Heart left ventricle (tissue), 16 donors: Measurements from ENCODE around the gene HMGB1. TPM values are rescaled to one million over a fixed set of nuclear protein-coding genes. Genes with fewer than 3 reads are reported as not detected.
A peak's percentile ranks its signal among the peaks of the same experiment; 100 is the strongest.

Source experiments
- ATAC-seq, 4 donors: fragments of 200-7000 bp; cut with Tn5 transposase; one replicate each; pipeline ENCODE4 v1.9.1; 2020 to 2022; ENCODE audit warnings: moderate library complexity in 4 of 4, mild to moderate bottlenecking in 3 of 4, moderate number of reproducible peaks in 1 of 4
- DNase-seq, 5 donors: peaks; one replicate each; pipeline ENCODE4 v3.0.0-alpha.2; 2020
- H3K27ac ChIP-seq, 12 donors: fragments of 200-600 bp; sonication (generic) in 4 of 12; one replicate each; pipeline versions ENCODE4 v1.5.0 to v1.8.0; 2016 to 2022; ENCODE audit warnings: mild to moderate bottlenecking in 2 of 12
- H3K27me3 ChIP-seq, 9 donors: fragments of 200-600 bp; sonication (generic) in 2 of 9; one replicate each; pipeline versions ENCODE4 v1.5.1 to v1.8.0; 2016 to 2022; ENCODE audit warnings: mild to moderate bottlenecking in 3 of 9
- H3K36me3 ChIP-seq, 9 donors: fragments of 200-600 bp; sonication (generic) in 2 of 9; one replicate each; pipeline versions ENCODE4 v1.5.0 to v1.8.0; 2018 to 2022; ENCODE audit warnings: mild to moderate bottlenecking in 2 of 9
- H3K4me1 ChIP-seq, 12 donors: fragments of 200-600 bp; sonication (generic) in 4 of 12; one replicate each; pipeline versions ENCODE4 v1.5.0 to v1.8.0; 2016 to 2022; ENCODE audit warnings: mild to moderate bottlenecking in 3 of 12
- H3K4me3 ChIP-seq, 12 donors: fragments of 200-600 bp; sonication (generic) in 4 of 12; one replicate each; pipeline versions ENCODE4 v1.5.0 to v1.8.0; 2017 to 2022; ENCODE audit warnings: mild to moderate bottlenecking in 9 of 12, moderate library complexity in 4 of 12
- H3K9me3 ChIP-seq, 12 donors: fragments of 200-600 bp; sonication (generic) in 4 of 12; one replicate each; pipeline versions ENCODE4 v1.5.0 to v1.8.0; 2016 to 2022; ENCODE audit warnings: mild to moderate bottlenecking in 1 of 12
- CTCF ChIP-seq, 12 donors: fragments of 200-600 bp; sonication (generic) in 4 of 12; IDR thresholded peaks; one replicate each; pipeline versions ENCODE4 v1.5.0 to v1.8.0; 2018 to 2022; ENCODE audit warnings: antibody characterized with exemption in 12 of 12, mild to moderate bottlenecking in 5 of 12
- POLR2A ChIP-seq, 2 donors: fragments of 450-650 bp; IDR thresholded peaks; one replicate each; pipeline ENCODE4 v1.6.1; 2017; ENCODE audit warnings: antibody characterized with exemption in 2 of 2, mild to moderate bottlenecking in 2 of 2, moderate library complexity in 2 of 2
- WGBS, 4 donors: extraction: QIAGEN DNeasy Blood & Tissue Kit in 2 of 4; methylation state at CpG; one replicate each; pipeline versions ENCODE4 v1.1.5 to v1.1.7; 2013 to 2018; 5-methylcytosine and 5-hydroxymethylcytosine counted together
- intact Hi-C, 10 donors: fragments of 100-400 bp; cut with DNase I; formaldehyde crosslinking; loops; one replicate each; pipeline versions ENCODE4 v1.11.1 to v1.14.2; 2022
- polyA plus RNA-seq, 2 donors: library from polyadenylated mRNA; stranded (reverse); fragments of 200-250 nt; gene quantifications; one replicate each; pipeline ENCODE4 v1.2.3, GENCODE V29; 2013
- total RNA-seq, 9 donors: library from RNA; depleted of rRNA in 2 of 9; stranded (reverse); fragments of >200 nt in 2 of 9; fragmentation: NEBNext Ultra II Directional in 3 of 9; extraction: Animal tissue kit (Norgen Biotek cat#: 25700) in 3 of 9; gene quantifications; one replicate each; pipeline versions ENCODE4 v1.1.0 to v1.2.4, GENCODE V29; 2016 to 2023
- donor health status: ischemic (EF 13 %, LVEDD 7.1; RV severe dilation, severe dysfunction).
- donor health status: healthy with polysubstance abuse.
- donor health status: DM: no; HTN: yes; CAD: no.
- donor health status: DM: no; HTN: no; CAD: no.
- donor health status: ischemic (EF 25% LVEDD 6.9; RV normal size, moderate dysfunction).
- donor health status: ischemic (EF 25% LVEDD 5.7; RV mildly dilated, moderate dysfunction).
- donor health status: healthy.
- donor health status: DM: yes; HTN: yes; CAD: no.
- donor health status: ischemic (EF 35%, LVEDD 5.7; RV mildly dilated, moderate dysfunction).
- donor health status: nonischemic (EF 11% LVEDD 7.7; RV severe dilation, severe dysfunction).
- donor health status: DM: yes; HTN: yes; CAD: no.
- donor health status: PGD.
- donor health status: ischemic (EF 29% LVEDD 5.4; RV normal size, mild dysfunction).
- donor health status: nonischemic (EF 23%, LVEDD 6.1; RV moderate dilation, normal function).

HMGB1 gene
- total and polyA plus RNA-seq, 11 donors = 137 to 361 (median 177) TPM

DNA sequence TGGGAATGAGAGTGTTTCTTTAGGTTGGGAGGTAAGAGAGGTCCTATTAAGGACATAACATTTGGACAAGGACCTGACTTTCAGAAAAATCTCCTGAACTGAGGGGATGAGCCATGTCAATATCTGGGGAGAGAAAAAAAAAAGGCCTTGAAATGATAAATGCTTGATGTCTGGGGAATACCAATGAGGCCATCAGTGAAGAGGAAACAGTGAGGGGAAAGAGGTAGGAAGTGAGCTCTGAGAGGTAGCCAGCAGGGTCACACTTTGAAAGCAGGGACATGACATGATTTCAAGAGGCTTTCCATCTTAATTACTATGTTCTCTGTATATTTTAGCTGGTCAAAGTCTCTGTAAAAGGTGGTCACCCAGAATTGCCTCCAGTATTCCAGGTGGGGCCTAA is 53.4 kb downstream of the HMGB1 start:
- ATAC-seq = no peak
- no peaks in the 10 kb centered on the region for H3K9me3 ChIP-seq
- no peak for TF ChIP-seq POLR2A (IDR thresholded peaks at IDR 0.05)
- no peak for TF ChIP-seq CTCF (IDR thresholded peaks at IDR 0.05)
- intact Hi-C loops = loop anchor here in 2 of 10 donors (5.0 kb wide), 2 partner anchors 45 to 50 kb away; no protein-coding TSS in a partner anchor
- no peaks in the 10 kb centered on the region for H3K36me3 ChIP-seq
- no peaks in the 10 kb centered on the region for H3K27me3 ChIP-seq
- H3K27ac ChIP-seq = no peak overlapping the region
- DNase-seq = no peak
- no peak overlapping the region for H3K4me3 ChIP-seq
- peaks cover 0 to 21% (median 8%) of the 10 kb centered on the region in 12 donors for H3K4me1 ChIP-seq

- ATAC-seq (no peak), DNase-seq (no peak)
- Histone ChIP-seq H3K36me3 (no peaks in the 10 kb centered on the region), H3K27me3 (no peaks in the 10 kb centered on the region), H3K4me1 (peaks cover 0 to 22% (median 8%) of the 10 kb centered on the region in 12 donors), H3K27ac (peak overlapping the region in 2 of 12 donors; percentile 79 to 88), H3K9me3 (no peaks in the 10 kb centered on the region), H3K4me3 (no peak overlapping the region)
- WGBS, 4 donors = 92 to 99% (median 96%) methylated on average over 2 of the region's 2 CpGs
- TF ChIP-seq POLR2A (IDR thresholded peaks at IDR 0.05) = no peak
- TF ChIP-seq CTCF (IDR thresholded peaks at IDR 0.05) = no peak
- intact Hi-C loops = loop anchor here in 2 of 10 donors (5.0 kb wide), 2 partner anchors 47 to 52 kb away; no protein-coding TSS in a partner anchor
Measured at GRCh38 chr13:30410705-30411125, 55.0 kb downstream of the HMGB1 start.

DNA sequence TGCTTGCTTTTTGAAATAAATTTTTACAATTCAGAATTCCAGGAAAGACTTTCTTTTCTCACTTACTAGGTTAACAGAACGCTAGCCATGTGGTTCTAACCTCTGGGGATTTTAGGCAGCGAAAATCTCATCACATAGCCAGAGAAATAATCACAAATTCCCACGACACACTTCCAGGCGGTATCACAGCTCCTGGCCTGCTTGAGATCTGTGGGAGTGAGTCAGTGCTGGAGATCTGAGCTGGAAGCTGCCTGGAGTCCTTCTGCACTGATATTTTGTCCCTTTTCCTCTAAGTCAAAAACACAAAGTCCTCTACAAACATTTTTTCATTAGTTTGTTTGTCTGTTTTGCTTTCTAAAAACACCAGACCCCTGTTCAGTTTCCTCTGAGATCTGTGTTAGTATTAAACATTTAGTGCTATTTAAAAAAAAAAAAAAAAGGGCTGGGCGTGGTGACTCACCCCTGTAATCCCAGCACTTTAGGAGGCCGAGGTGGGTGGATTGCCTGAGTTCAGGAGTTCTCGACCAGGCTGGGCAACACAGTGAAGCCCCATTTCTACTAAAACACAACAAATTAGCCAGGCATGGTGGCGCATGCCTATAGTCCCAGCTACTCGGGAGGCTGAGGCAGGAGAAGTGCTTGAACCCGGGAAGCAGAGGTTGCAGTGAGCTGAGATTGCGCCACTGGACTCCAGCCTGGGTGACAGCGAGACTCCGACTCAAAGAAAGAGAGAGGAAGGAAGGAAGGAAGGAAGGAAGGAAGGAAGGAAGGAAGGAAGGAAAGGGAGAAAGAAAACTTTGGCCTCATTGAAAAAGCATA is 55.6 kb downstream of the HMGB1 start:
- intact Hi-C loops = loop anchor here in 8 of 10 donors (2.0 to 10.0 kb wide), 13 partner anchors 32 to 392 kb away; partner anchors contain the start of genes USPL1 (in 2 of the 8), HMGB1 (in 1 of the 8) and KATNAL1 (in 1 of the 8)
- WGBS, 4 donors = 71 to 76% (median 74%) methylated on average over 13 of the region's 13 CpGs
- Histone ChIP-seq H3K36me3 (no peaks in the 10 kb centered on the region), H3K27me3 (no peaks in the 10 kb centered on the region), H3K27ac (peak overlapping the region in 7 of 12 donors; percentile 56 to 92 (median 79)), H3K4me3 (no peak overlapping the region), H3K9me3 (no peaks in the 10 kb centered on the region), H3K4me1 (peaks cover 0 to 22% (median 8%) of the 10 kb centered on the region in 12 donors)
- TF ChIP-seq CTCF (IDR thresholded peaks at IDR 0.05) (no peak), POLR2A (IDR thresholded peaks at IDR 0.05) (no peak)
- peak in 3 of 4 donors; percentile 48 to 54 (median 51) for ATAC-seq
- DNase-seq = peak in 4 of 5 donors; percentile 17 to 43 (median 28)
